Putamen (tissue), 1 donor: ENCODE results near the gene UBLCP1.
A peak's percentile ranks its signal among the peaks of the same experiment; 100 is the strongest.
"Not testable (repeated sequence)": the region's sequence is repeated elsewhere in the genome, so short reads cannot be mapped to it uniquely, and the experiment has no call there.

Experiments used
- DNase-seq: peaks from one replicate; pipeline ENCODE4 v3.0.0-alpha.2; 2016; ENCODE audit warnings: low spot score

Gene UBLCP1

GRCh38 chr5:159252195-159252594 lies 10.9 kb upstream of the UBLCP1 start:
- DNase-seq, result no peak

- DNase-seq, result no peak
Observed at GRCh38 chr5:159257007-159257406, 6.1 kb upstream of the UBLCP1 start.

- DNase-seq, result no peak
Observed at GRCh38 chr5:159257629-159258283, 5.3 kb upstream of the UBLCP1 start.

- no peak for DNase-seq
Observed at GRCh38 chr5:159258361-159258760, 4.7 kb upstream of the UBLCP1 start.

GRCh38 chr5:159260212-159260611 lies 2.9 kb upstream of the UBLCP1 start:
- DNase-seq, result not testable (repeated sequence)

GRCh38 chr5:159262472-159262858 lies 625 bp upstream of the UBLCP1 start:
- peak; percentile 34 for DNase-seq

- DNase-seq, result no peak
Observed at GRCh38 chr5:159263569-159263905, 447 bp downstream of the UBLCP1 start.

GRCh38 chr5:159266764-159267163 lies 3.7 kb downstream of the UBLCP1 start:
- DNase-seq, result not testable (repeated sequence)

- no peak for DNase-seq
Observed at GRCh38 chr5:159269723-159270122, 6.6 kb downstream of the UBLCP1 start.

- DNase-seq, result no peak
Observed at GRCh38 chr5:159273923-159274322, 10.8 kb downstream of the UBLCP1 start.

GRCh38 chr5:159274676-159275075 lies 11.6 kb downstream of the UBLCP1 start:
- no peak for DNase-seq

- DNase-seq, result peak; percentile 34
Observed at GRCh38 chr5:159286420-159287035, 23.4 kb downstream of the UBLCP1 start.

GRCh38 chr5:159290741-159291140 lies 27.7 kb downstream of the UBLCP1 start:
- no peak for DNase-seq

GRCh38 chr5:159294921-159295320 lies 31.8 kb downstream of the UBLCP1 start:
- no peak for DNase-seq

- DNase-seq, result not testable (repeated sequence)
Observed at GRCh38 chr5:159297300-159297699, 34.2 kb downstream of the UBLCP1 start.

- DNase-seq, result no peak
Observed at GRCh38 chr5:159301466-159301865, 38.4 kb downstream of the UBLCP1 start.

- DNase-seq, result not testable (repeated sequence)
Observed at GRCh38 chr5:159301929-159302860, 39.1 kb downstream of the UBLCP1 start.

- no peak for DNase-seq
Observed at GRCh38 chr5:159303286-159303685, 40.2 kb downstream of the UBLCP1 start.

- no peak for DNase-seq
Observed at GRCh38 chr5:159304961-159305595, 42.0 kb downstream of the UBLCP1 start.

GRCh38 chr5:159309689-159310433 lies 46.8 kb downstream of the UBLCP1 start:
- DNase-seq, result no peak

GRCh38 chr5:159310511-159310910 lies 47.4 kb downstream of the UBLCP1 start:
- peak; percentile 40 for DNase-seq

- DNase-seq, result no peak
Observed at GRCh38 chr5:159311063-159311462, 48.0 kb downstream of the UBLCP1 start.
